Caco-2 (cell line): Measurements from ENCODE around the gene PRR35. TPM values are rescaled to one million over a fixed set of nuclear protein-coding genes. Genes with fewer than 3 reads are reported as not detected.

Source experiments
- BruUV-seq: library from RNA; stranded (reverse); fragments of 400-500 nt; replicated peaks from 2 replicates; lab custom pipeline; 2021; lab: Mats Ljungman, UMichigan
- CTCF ChIA-PET: fragments of 300-600 bp; sonication (Branson Sonifier 250); formaldehyde crosslinking; loops from one replicate; lab custom pipeline; 2022; ENCODE audit warnings: antibody characterized with exemption; lab: Charles Lee
- POLR2A ChIA-PET: fragments of 300-600 bp; sonication (Branson Sonifier 250); formaldehyde crosslinking; loops from one replicate; lab custom pipeline; 2022; ENCODE audit warnings: antibody characterized with exemption; lab: Charles Lee
- DNase-seq, 2 experiments: peaks; one replicate each; pipeline versions ENCODE4 v3.0.0 to v3.0.0-alpha.2; 2020 to 2022
- H3K27me3 ChIP-seq: replicated peaks from 2 replicates; pipeline ENCODE4 v1.6.0; 2011; ENCODE audit warnings: low read length; ENCODE audit not compliant: control insufficient read depth, insufficient read depth
- H3K36me3 ChIP-seq: 2 replicates; pipeline ENCODE4 v1.5.1; 2011; ENCODE audit warnings: low read length; ENCODE audit not compliant: control insufficient read depth, insufficient read depth
- H3K4me1 ChIP-seq: fragments of 250-450 bp; sonication (Bioruptor Pico); 2 replicates; pipeline ENCODE4 v1.5.1; 2020; ENCODE audit warnings: mild to moderate bottlenecking
- H3K4me3 ChIP-seq: 2 replicates; pipeline ENCODE4 v1.5.1; 2011; ENCODE audit warnings: low read depth, mild to moderate bottlenecking, control low read depth, low read length
- H3K9me3 ChIP-seq: fragments of 250-450 bp; sonication (Bioruptor Pico); 2 replicates; pipeline ENCODE4 v1.5.1; 2020; ENCODE audit warnings: mild to moderate bottlenecking, moderate library complexity
- H3K27ac Mint-ChIP-seq: one replicate; pipeline ENCODE4 v1.8.0; 2022; ENCODE audit warnings: mixed read lengths; ENCODE audit not compliant: unreplicated experiment
- H3K27me3 Mint-ChIP-seq: one replicate; pipeline ENCODE4 v1.8.0; 2022; ENCODE audit warnings: mixed read lengths; ENCODE audit not compliant: insufficient read depth, unreplicated experiment
- H3K36me3 Mint-ChIP-seq: one replicate; pipeline ENCODE4 v1.8.0; 2022; ENCODE audit warnings: mild to moderate bottlenecking, mixed read lengths; ENCODE audit not compliant: insufficient read depth, unreplicated experiment
- H3K4me1 Mint-ChIP-seq: one replicate; pipeline ENCODE4 v1.8.0; 2022; ENCODE audit warnings: low read depth, mixed read lengths; ENCODE audit not compliant: unreplicated experiment
- H3K4me3 Mint-ChIP-seq: one replicate; pipeline ENCODE4 v1.8.0; 2022; ENCODE audit warnings: mild to moderate bottlenecking, moderate library complexity, mixed read lengths; ENCODE audit not compliant: unreplicated experiment
- H3K9me3 Mint-ChIP-seq: one replicate; pipeline ENCODE4 v1.8.0; 2022; ENCODE audit warnings: mixed read lengths; ENCODE audit not compliant: unreplicated experiment
- intact Hi-C: fragments of 100-400 bp; cut with micrococcal nuclease; formaldehyde crosslinking; loops from one replicate; pipeline ENCODE4 v1.10.0; 2022; ENCODE audit not compliant: unreplicated experiment
- total RNA-seq: library from RNA; stranded (reverse); gene quantifications from 2 replicates; pipeline ENCODE4 v1.2.3, GENCODE V29; 2022
- TF ChIP-seq, protein P1 (sequence below), 2 experiments: fragments of 200-600 bp in 1 of 2; IDR thresholded peaks; 1 replicate in 1 of 2; 2 replicates in 1 of 2; pipeline versions ENCODE4 v1.5.1 to v1.8.0; 2011 to 2022; ENCODE audit warnings: antibody characterized with exemption in 1 of 2, control low read depth in 1 of 2, inconsistent platforms in 1 of 2, low read depth in 1 of 2, low read length in 1 of 2, mild to moderate bottlenecking in 1 of 2, moderate library complexity in 1 of 2; ENCODE audit not compliant: insufficient read depth in 1 of 2, severe bottlenecking in 1 of 2, unreplicated experiment in 1 of 2

The PRR35 gene
- total RNA-seq, 1 experiment from 2014 or later: not detected

DNA sequence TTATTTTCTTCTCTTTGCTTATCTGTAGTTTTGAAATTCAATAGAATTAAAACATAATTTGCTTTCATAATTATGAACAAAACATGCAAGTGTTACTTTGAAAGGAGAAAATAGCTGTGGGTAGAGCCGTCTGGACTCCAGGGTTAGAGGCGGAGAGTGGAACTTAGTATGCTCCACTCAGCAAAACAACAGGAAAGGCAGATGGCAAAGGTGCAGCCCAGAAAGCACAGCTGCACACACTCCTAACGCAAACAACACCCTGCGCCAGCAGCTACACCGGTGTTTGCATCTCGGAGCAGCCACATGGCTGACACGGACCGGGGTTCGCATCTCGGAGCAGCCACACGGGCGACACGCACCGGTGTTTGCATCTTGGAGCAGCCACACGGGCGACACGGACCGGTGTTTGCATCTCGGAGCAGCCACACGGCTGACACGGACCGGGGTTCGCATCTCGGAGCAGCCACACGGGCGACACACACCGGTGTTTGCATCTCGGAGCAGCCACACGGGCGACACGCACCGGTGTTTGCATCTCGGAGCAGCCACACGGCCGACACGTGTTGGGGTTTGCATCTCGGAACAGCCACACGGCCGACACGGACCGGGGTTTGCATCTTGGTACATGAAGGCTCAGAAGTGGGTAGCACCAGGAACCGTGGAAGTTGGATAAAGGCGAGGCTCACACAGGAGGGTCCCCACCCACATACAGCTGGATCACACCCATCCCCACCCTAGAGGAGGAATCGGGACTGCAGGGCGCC, 44.8 kb upstream of the PRR35 start:
- no peak for DNase-seq
- H3K4me1 ChIP-seq: no peaks in the 10 kb centered on the region
- TF ChIP-seq, protein P1, sequence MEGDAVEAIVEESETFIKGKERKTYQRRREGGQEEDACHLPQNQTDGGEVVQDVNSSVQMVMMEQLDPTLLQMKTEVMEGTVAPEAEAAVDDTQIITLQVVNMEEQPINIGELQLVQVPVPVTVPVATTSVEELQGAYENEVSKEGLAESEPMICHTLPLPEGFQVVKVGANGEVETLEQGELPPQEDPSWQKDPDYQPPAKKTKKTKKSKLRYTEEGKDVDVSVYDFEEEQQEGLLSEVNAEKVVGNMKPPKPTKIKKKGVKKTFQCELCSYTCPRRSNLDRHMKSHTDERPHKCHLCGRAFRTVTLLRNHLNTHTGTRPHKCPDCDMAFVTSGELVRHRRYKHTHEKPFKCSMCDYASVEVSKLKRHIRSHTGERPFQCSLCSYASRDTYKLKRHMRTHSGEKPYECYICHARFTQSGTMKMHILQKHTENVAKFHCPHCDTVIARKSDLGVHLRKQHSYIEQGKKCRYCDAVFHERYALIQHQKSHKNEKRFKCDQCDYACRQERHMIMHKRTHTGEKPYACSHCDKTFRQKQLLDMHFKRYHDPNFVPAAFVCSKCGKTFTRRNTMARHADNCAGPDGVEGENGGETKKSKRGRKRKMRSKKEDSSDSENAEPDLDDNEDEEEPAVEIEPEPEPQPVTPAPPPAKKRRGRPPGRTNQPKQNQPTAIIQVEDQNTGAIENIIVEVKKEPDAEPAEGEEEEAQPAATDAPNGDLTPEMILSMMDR (IDR thresholded peaks at IDR 0.05; ENCODE audit: insufficient read depth in 1 of 2, low read depth in 1 of 2, low read length in 1 of 2, severe bottlenecking in 1 of 2, unreplicated experiment in 1 of 2): no peak
- BruUV-seq: no TSS peak
- H3K27me3 ChIP-seq: no peaks in the 10 kb centered on the region
- peaks cover 3% of the 10 kb centered on the region for H3K36me3 ChIP-seq
- Mint-ChIP-seq H3K36me3 (peaks cover 10% of the 10 kb centered on the region), H3K4me1 (no peaks in the 10 kb centered on the region), H3K4me3 (no peak overlapping the region), H3K27ac (no peak overlapping the region), H3K9me3 (no peaks in the 10 kb centered on the region), H3K27me3 (no peaks in the 10 kb centered on the region)
- no peaks in the 10 kb centered on the region for H3K9me3 ChIP-seq
- intact Hi-C loops: no loop called here
- ChIA-PET POLR2A (no interaction called here), CTCF (no interaction called here)
- H3K4me3 ChIP-seq: no peak overlapping the region

DNA sequence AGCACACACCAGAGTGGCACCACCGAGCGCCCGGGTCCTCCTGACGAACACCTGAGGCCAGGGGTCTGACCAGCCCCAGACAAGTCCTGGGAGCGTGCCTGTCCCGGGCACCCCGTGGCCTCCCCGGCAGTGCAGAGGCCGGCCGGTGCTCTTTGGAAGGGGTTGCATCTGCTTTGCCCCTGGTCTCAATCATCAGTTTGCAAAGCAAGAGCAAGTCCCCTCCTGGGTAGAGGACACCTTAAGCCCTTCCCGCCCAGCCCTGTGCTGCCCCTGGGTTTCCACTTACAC, 44.3 kb upstream of the PRR35 start:
- Mint-ChIP-seq H3K9me3 (no peaks in the 10 kb centered on the region), H3K27ac (no peak overlapping the region), H3K36me3 (peaks cover 14% of the 10 kb centered on the region), H3K27me3 (no peaks in the 10 kb centered on the region), H3K4me3 (no peak overlapping the region), H3K4me1 (no peaks in the 10 kb centered on the region)
- no peak overlapping the region for H3K4me3 ChIP-seq
- H3K27me3 ChIP-seq: no peaks in the 10 kb centered on the region
- BruUV-seq: no TSS peak
- no peaks in the 10 kb centered on the region for H3K36me3 ChIP-seq
- no peak for DNase-seq
- intact Hi-C loops: no loop called here
- TF ChIP-seq, protein P1 (IDR thresholded peaks at IDR 0.05; ENCODE audit: insufficient read depth in 1 of 2, low read depth in 1 of 2, low read length in 1 of 2, severe bottlenecking in 1 of 2, unreplicated experiment in 1 of 2): no peak
- H3K4me1 ChIP-seq: no peaks in the 10 kb centered on the region
- H3K9me3 ChIP-seq: no peaks in the 10 kb centered on the region
- ChIA-PET POLR2A (no interaction called here), CTCF (no interaction called here)

DNA sequence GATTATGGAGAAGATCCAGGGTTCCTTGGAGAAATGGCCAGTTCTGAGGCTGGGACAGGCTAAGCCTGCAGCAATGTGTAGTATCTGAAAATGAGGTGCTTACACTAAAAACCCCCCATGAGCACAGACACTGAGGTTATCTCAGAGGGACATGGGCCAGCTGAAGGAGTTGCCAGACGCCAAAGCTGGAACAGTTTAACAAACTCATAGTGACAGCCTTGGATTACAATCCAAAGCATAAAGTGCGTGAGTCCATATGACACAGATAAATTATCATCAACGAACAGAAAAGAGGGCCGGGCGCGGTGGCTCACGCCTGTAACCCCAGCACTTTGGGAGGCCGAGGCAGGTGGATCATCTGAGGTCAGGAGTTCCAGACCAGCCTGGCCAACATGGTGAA, 43.9 kb upstream of the PRR35 start:
- no peaks in the 10 kb centered on the region for H3K4me1 ChIP-seq
- H3K27me3 ChIP-seq: no peaks in the 10 kb centered on the region
- intact Hi-C loops: no loop called here
- H3K9me3 ChIP-seq: no peaks in the 10 kb centered on the region
- no TSS peak for BruUV-seq
- H3K36me3 ChIP-seq: no peaks in the 10 kb centered on the region
- peaks cover 14% of the 10 kb centered on the region for H3K36me3 Mint-ChIP-seq
- TF ChIP-seq, protein P1 (IDR thresholded peaks at IDR 0.05; ENCODE audit: insufficient read depth in 1 of 2, low read depth in 1 of 2, low read length in 1 of 2, severe bottlenecking in 1 of 2, unreplicated experiment in 1 of 2): no peak
- H3K4me3 ChIP-seq: no peak overlapping the region
- ChIA-PET POLR2A (no interaction called here), CTCF (no interaction called here)
- H3K4me3 Mint-ChIP-seq: no peak overlapping the region
- no peaks in the 10 kb centered on the region for H3K27me3 Mint-ChIP-seq
- no peak overlapping the region for H3K27ac Mint-ChIP-seq
- no peaks in the 10 kb centered on the region for H3K4me1 Mint-ChIP-seq
- no peak for DNase-seq
- H3K9me3 Mint-ChIP-seq: no peaks in the 10 kb centered on the region
